Right lobe of liver (tissue), 4 donors: ENCODE measurements around the gene SYNE2.

ENCODE experiments used
- CTCF ChIP-seq, 4 donors: fragments of 200-600 bp in 3 of 4; fragments of 450-650 bp in 1 of 4; IDR thresholded peaks; one replicate each; pipeline versions ENCODE4 v1.5.1 to v1.8.0; 2016 to 2022; ENCODE audit warnings: antibody characterized with exemption in 4 of 4, mild to moderate bottlenecking in 2 of 4
- POLR2A ChIP-seq: fragments of 450-650 bp; IDR thresholded peaks from one replicate; pipeline ENCODE4 v1.6.1; 2017; ENCODE audit warnings: antibody characterized with exemption, mild to moderate bottlenecking
- donor health status: DM: no; HTN: no; CAD: no.
- donor health status: DM: no; HTN: no; CAD: no.
- donor health status: DM: no; HTN: yes; CAD: no.

- TF ChIP-seq POLR2A: no peak
- no peak for TF ChIP-seq CTCF (IDR thresholded peaks at IDR 0.05)
These were observed 134.2 kb downstream of the SYNE2 start for GRCh38 chr14:63986789-63987533.
